GM19351 (cell line): ENCODE measurements around the gene IFNAR1.

Experiments used
- ATAC-seq: cut with Tn5 transposase; IDR thresholded peaks from one replicate; pipeline ENCODE4 v1.9.1; 2021; ENCODE audit warnings: mild to moderate bottlenecking, moderate library complexity; ENCODE audit not compliant: unreplicated experiment

IFNAR1 gene

DNA sequence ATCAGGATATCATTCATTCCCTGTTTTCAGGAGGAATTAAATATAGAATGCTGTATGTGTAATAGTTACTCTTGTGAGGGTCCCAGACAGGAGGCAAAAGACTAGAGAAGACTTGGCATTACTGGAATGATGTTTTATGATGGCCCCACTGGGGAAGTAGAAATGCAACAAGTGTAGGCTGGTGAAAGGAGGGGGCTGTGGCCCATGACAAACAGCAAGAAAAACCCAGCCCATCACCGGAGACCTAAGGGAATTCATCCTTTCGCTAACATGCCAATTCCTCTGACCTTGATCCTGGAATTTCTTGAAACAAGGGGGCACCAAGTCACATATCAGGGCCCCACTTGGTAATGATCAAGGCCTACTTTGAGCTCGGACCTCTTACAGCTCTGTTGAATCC lies 72.9 kb downstream of the IFNAR1 start:
- ATAC-seq = no peak

DNA sequence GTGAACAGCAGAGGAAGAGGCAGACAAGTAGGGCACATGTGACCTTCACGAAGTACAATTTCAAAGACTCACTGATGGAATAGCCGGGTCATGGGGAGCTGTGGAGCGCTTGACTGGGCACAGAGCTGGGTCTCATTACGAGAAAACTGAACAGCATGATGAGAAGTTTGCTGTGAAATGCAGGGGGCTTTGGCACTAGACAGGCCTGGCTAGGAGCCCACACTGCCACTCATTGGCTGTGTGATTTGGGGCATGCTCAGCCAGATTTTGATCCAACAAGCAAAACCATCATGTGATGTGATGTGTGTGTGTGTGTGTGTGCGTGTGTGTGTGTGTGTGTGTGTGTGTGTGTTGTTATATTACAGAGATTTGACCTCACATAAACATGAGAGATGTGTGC lies 73.6 kb downstream of the IFNAR1 start:
- no peak for ATAC-seq

DNA sequence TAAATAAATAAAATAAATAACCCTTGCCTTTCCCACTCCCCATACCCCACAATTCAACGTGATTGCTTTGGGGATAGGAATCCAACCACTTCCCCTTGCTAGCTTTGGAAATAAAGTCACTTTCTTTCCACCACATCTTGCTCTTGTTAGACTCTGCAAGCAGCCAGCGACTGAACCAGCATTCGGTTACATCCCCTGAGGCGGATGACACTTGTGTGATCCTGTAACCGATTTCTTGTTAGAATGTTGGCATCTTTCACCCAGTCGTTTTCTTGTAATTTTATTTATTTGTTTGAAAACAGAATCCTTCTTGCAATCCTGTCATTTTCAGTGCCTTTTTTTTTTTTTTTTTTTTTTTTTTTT lies 76.8 kb downstream of the IFNAR1 start:
- no peak for ATAC-seq

DNA sequence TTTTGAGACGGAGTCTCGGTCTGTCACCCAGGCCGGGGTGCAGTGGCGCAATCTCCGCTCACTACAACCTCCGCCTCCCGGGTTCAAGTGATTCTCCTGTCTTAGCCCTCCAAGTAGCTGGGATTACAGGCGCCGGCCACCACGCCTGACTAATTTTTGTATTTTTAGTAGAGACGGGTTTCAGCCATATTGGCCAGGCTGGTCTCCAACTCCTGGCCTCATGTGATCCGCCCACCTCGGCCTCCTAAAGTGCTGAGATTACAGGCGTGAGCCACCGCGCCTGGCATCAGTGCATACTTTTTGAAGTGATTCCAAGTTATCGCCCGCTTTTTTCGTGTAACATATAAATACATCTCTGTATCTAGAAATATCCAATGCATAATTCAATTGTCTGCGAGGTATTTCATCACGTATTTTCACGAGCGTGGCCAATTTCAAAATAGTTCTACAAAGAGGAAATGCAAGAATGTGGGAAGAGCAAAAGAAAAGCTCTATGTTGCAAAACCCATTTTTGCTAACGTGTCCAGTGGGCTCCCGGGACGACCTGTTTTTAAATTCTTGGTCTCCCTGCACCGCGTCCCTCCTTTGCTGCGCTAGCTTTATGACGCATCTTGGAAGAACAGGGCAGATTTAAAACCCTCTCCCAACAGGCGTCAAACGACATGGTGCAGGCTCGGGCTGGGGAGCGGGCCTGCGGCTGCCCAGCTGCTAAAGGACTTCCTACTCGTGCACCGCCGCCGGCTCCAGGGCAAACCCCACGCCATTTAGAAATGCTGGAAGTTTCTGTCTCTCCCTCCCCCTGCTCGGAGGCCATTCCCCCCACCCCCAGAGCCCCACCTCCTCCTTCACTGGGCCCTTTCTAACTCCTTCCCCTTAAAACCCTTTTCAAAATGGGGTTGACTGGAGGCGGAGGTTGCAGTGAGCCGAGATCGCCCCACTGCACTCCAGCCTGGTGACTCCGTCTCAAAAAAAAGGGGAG lies 77.5 kb downstream of the IFNAR1 start:
- ATAC-seq = no peak

DNA sequence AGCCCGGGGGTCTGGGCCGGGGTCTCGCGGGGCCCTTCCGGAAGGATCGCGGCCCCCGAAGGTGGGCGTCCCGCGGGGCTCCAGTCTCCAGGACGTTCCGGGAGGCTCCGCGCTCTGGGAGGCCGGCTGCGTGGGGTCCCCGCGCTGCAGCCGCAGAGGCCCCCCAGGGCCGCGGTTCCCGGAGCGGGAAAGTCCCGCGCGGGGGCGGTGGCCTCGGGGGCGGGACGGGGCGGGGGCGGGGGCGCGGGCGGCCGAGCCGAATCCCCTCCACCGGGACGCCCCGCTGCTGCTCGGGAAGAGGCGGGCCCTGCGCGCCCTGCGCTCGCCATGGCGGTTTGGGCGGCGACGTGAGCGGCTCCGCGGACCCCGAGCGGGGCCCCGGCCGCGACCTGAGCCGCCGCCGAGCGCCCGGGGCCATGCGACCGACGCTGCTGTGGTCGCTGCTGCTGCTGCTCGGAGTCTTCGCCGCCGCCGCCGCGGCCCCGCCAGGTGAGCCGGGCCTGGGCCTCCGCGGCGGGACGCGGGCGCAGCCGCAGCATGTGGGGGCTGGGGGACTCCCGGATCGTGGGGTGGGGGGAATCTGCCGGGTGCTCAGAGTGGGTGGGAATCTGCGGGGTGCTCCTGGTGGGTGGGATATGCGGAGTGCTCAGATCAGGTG lies 78.5 kb downstream of the IFNAR1 start, which contains the start of gene IFNGR2:
TSS of gene IFNGR2 (plus strand) at position 286 of the 658 bp plus-strand sequence. CDS start at position 417, 131 bp downstream.
- ATAC-seq = peak; percentile 46

DNA sequence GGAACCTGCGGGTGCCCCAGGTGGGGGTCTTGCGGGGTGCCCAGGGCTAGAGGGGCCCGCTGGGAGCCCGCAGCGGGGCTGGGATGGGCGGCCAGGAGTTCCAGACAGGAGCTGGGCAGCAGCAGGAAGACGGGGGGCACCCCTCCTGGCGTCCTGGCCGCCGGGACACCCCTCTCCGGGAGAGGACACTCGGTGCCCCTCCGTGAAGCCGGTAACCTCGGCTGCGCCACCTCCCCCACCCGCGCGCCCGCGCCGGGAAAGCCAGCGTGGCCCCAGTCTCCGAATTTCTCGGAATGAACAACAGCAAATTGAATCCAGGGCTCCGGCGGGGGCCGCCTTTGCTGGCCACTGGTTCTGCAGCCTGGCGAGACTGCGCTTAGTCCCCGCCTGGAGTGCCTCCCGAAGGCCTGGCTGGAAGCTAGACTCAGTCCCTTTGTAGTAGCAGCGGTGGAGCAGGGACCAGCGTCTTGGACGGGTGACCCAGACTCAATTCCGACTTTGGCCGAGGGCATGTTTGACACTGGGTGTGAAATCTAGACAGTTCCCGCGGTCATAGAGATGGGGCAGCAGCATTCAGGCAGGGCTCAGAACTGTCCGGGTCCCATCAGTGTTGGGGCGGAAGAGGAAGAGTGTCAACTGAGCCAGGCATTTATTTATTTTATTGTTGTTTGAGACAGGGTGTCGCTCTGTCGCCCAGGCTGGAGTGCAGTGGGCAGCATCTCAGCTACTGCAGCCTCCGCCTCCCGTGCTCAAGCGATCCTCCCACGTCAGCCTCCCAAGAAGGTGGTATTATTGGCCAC lies 79.2 kb downstream of the IFNAR1 start:
- ATAC-seq = peak; percentile 25

DNA sequence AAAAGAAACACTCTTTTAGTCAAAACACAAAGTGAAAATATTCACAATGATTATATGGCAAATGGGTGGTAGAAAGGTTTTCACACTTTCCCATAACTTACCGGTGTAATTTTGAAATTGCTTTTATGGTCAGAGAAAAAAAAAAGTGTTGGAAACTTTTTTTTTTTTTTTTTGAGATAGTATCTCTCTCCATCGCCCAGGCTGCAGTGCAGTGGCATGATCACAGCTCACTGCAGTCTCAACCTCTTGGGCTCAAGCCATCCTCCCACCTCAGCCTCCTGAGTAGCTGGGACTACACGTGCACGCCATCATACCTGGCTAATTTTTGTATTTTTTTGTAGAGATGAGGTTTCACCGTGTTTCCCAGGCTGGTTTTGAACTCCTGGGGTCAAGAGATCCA lies 81.7 kb downstream of the IFNAR1 start:
- ATAC-seq = no peak
